GM23248 (cell line): ENCODE results near the gene RNASE11. TPM values are rescaled to one million over a fixed set of nuclear protein-coding genes. Genes with fewer than 3 reads are reported as not detected.

Experiments
- DNase-seq: peaks from one replicate; pipeline ENCODE4 v3.0.0-alpha.2; 2015
- H2AFZ ChIP-seq: fragments of 200-600 bp; sonication (generic); 2 replicates; pipeline ENCODE4 v1.6.1; 2016; ENCODE audit warnings: antibody characterized with exemption
- H3F3A ChIP-seq: fragments of 200-600 bp; sonication (generic); 2 replicates; pipeline ENCODE4 v1.6.1; 2016; ENCODE audit warnings: mild to moderate bottlenecking, antibody characterized with exemption, mixed run types; ENCODE audit not compliant: insufficient read depth
- H3K27ac ChIP-seq: fragments of 200-600 bp; sonication (generic); 2 replicates; pipeline ENCODE4 v1.5.1; 2016; ENCODE audit warnings: mild to moderate bottlenecking
- H3K27me3 ChIP-seq: fragments of 200-600 bp; sonication (generic); replicated peaks from 2 replicates; pipeline ENCODE4 v1.6.1; 2016; ENCODE audit warnings: mild to moderate bottlenecking; ENCODE audit not compliant: insufficient read depth
- H3K36me3 ChIP-seq: fragments of 200-600 bp; sonication (generic); 2 replicates; pipeline ENCODE4 v1.6.1; 2016; ENCODE audit warnings: low read depth, mild to moderate bottlenecking
- H3K4me1 ChIP-seq: fragments of 200-600 bp; sonication (generic); 2 replicates; pipeline ENCODE4 v1.6.1; 2016; ENCODE audit warnings: mild to moderate bottlenecking; ENCODE audit not compliant: insufficient read depth
- H3K4me2 ChIP-seq: fragments of 200-600 bp; sonication (generic); one replicate; pipeline ENCODE4 v1.6.1; 2016; ENCODE audit warnings: mild to moderate bottlenecking; ENCODE audit not compliant: unreplicated experiment
- H3K4me3 ChIP-seq: fragments of 200-600 bp; sonication (generic); 2 replicates; pipeline ENCODE4 v1.5.1; 2016; ENCODE audit warnings: mild to moderate bottlenecking
- H3K79me2 ChIP-seq: fragments of 200-600 bp; sonication (generic); 2 replicates; pipeline ENCODE4 v1.6.1; 2016; ENCODE audit warnings: mild to moderate bottlenecking; ENCODE audit not compliant: insufficient read depth
- H3K9ac ChIP-seq: fragments of 200-600 bp; sonication (generic); 2 replicates; pipeline ENCODE4 v1.6.1; 2016; ENCODE audit warnings: mild to moderate bottlenecking
- H3K9me2 ChIP-seq: fragments of 200-600 bp; sonication (generic); 2 replicates; pipeline ENCODE4 v1.6.1; 2016; ENCODE audit warnings: mixed run types, mild to moderate bottlenecking, moderate library complexity; ENCODE audit not compliant: insufficient read depth
- H3K9me3 ChIP-seq: fragments of 200-600 bp; sonication (generic); one replicate; pipeline ENCODE4 v1.6.1; 2017; ENCODE audit warnings: low read depth
- H4K20me1 ChIP-seq: fragments of 200-600 bp; sonication (generic); 2 replicates; pipeline ENCODE4 v1.6.0; 2016; ENCODE audit not compliant: insufficient read depth
- EZH2 ChIP-seq: fragments of 200-600 bp; sonication (generic); IDR thresholded peaks from 2 replicates; pipeline ENCODE4 v1.6.1; 2018; ENCODE audit warnings: antibody characterized with exemption, mild to moderate bottlenecking; ENCODE audit not compliant: insufficient read depth, poor library complexity, severe bottlenecking
- EZH2phosphoT487 ChIP-seq: fragments of 200-600 bp; sonication (generic); IDR thresholded peaks from 2 replicates; pipeline ENCODE4 v1.6.1; 2018; ENCODE audit warnings: antibody characterized with exemption, moderate library complexity, mild to moderate bottlenecking, low read depth; ENCODE audit not compliant: insufficient read depth
- WGBS, 2 experiments: methylation state at CpG; one replicate each; pipeline ENCODE4 v1.1.6; 2015 to 2017; ENCODE audit warnings: low lambda C conversion rate in 2 of 2, low coverage in 1 of 2; ENCODE audit errors: missing lambda C conversion rate in 2 of 2; 5-methylcytosine and 5-hydroxymethylcytosine counted together
- in situ Hi-C: fragments of 300-500 bp; cut with MboI; formaldehyde crosslinking; loops from 2 replicates; pipeline ENCODE4 v1.15.0; 2020
- polyA plus RNA-seq: library from polyadenylated mRNA; unstranded; fragments of >200 nt; fragmentation: Nextera tagmentation; extraction: Ambion mirVana; gene quantifications from 2 replicates; pipeline ENCODE4 v1.2.1, GENCODE V29; 2016
- total RNA-seq: library from RNA; depleted of rRNA; stranded (reverse); fragments of >200 nt; shearing (Covaris generic); gene quantifications from 2 replicates; pipeline ENCODE4 v1.2.3, GENCODE V29; 2014

RNASE11 gene
- total and polyA plus RNA-seq, 2 experiments from 2014 or later = not detected

- no peak overlapping the region for H3K4me3 ChIP-seq
- no peaks in the 10 kb centered on the region for H4K20me1 ChIP-seq
- H3K4me2 ChIP-seq = no peak overlapping the region
- H3K27me3 ChIP-seq = no peaks in the 10 kb centered on the region
- H3F3A ChIP-seq = peaks cover 13% of the 10 kb centered on the region
- TF ChIP-seq EZH2 (no peak), EZH2phosphoT487 (no peak)
- no peaks in the 10 kb centered on the region for H3K9me2 ChIP-seq
- WGBS, 2 experiments = 25 to 26% methylated on average over 8 of the region's 8 CpGs
- in situ Hi-C loops = loop anchor here (10.0 kb wide), 1 partner anchor 282 kb away; no protein-coding TSS in a partner anchor
- no peak overlapping the region for H3K9ac ChIP-seq
- no peak overlapping the region for H3K27ac ChIP-seq
- H3K9me3 ChIP-seq = no peaks in the 10 kb centered on the region
- H3K79me2 ChIP-seq = no peaks in the 10 kb centered on the region
- H3K4me1 ChIP-seq = no peaks in the 10 kb centered on the region
- no peaks in the 10 kb centered on the region for H3K36me3 ChIP-seq
- H2AFZ ChIP-seq = no peak overlapping the region
- DNase-seq = peak; percentile 59
These were observed 18.5 kb upstream of the RNASE11 start for GRCh38 chr14:20606190-20606901.

- Histone ChIP-seq H3K4me2 (no peak overlapping the region), H3K9me3 (no peaks in the 10 kb centered on the region), H3K36me3 (no peaks in the 10 kb centered on the region), H3K9ac (no peak overlapping the region), H3K4me3 (no peak overlapping the region), H3K27me3 (0 out of 2 replicates have a peak, but pooled peaks cover under 1% of the 10 kb centered on the region), H3K4me1 (no peaks in the 10 kb centered on the region), H4K20me1 (no peaks in the 10 kb centered on the region), H3K79me2 (no peaks in the 10 kb centered on the region), H3K9me2 (no peaks in the 10 kb centered on the region), H2AFZ (no peak overlapping the region), H3F3A (no peaks in the 10 kb centered on the region), H3K27ac (no peak overlapping the region)
- in situ Hi-C loops = loop anchor here (10.0 kb wide), 1 partner anchor 279 kb away; no protein-coding TSS in a partner anchor
- no peak for TF ChIP-seq EZH2
- TF ChIP-seq EZH2phosphoT487 = no peak
- DNase-seq = no peak
- 33 to 41% methylated on average over 13 of the region's 13 CpGs for WGBS, 2 experiments
These were observed 16.3 kb upstream of the RNASE11 start for GRCh38 chr14:20603813-20604690.

- Histone ChIP-seq H3K27ac (no peak overlapping the region), H3K79me2 (no peaks in the 10 kb centered on the region), H3K36me3 (no peaks in the 10 kb centered on the region), H2AFZ (no peak overlapping the region), H3K9me3 (no peaks in the 10 kb centered on the region), H4K20me1 (no peaks in the 10 kb centered on the region), H3K27me3 (0 out of 2 replicates have a peak, but pooled peaks cover 6% of the 10 kb centered on the region), H3K4me3 (no peak overlapping the region), H3K4me2 (no peak overlapping the region), H3F3A (no peaks in the 10 kb centered on the region), H3K9me2 (no peaks in the 10 kb centered on the region), H3K4me1 (no peaks in the 10 kb centered on the region), H3K9ac (no peak overlapping the region)
- in situ Hi-C loops = loop anchor here (10.0 kb wide), 1 partner anchor 278 kb away; no protein-coding TSS in a partner anchor
- no peak for TF ChIP-seq EZH2phosphoT487
- no peak for TF ChIP-seq EZH2
- no peak for DNase-seq
- WGBS, 2 experiments = 64 to 67% methylated on average over 9 of the region's 9 CpGs
These were observed 14.8 kb upstream of the RNASE11 start for GRCh38 chr14:20602583-20602982.

- Histone ChIP-seq H3K4me2 (no peak overlapping the region), H3K9me2 (no peaks in the 10 kb centered on the region), H3K9ac (no peak overlapping the region), H3K4me3 (no peak overlapping the region), H3K36me3 (no peaks in the 10 kb centered on the region), H3K4me1 (no peaks in the 10 kb centered on the region), H4K20me1 (no peaks in the 10 kb centered on the region), H3K79me2 (no peaks in the 10 kb centered on the region), H2AFZ (no peak overlapping the region), H3K27ac (no peak overlapping the region), H3K9me3 (no peaks in the 10 kb centered on the region), H3K27me3 (0 out of 2 replicates have a peak, but pooled peaks cover 6% of the 10 kb centered on the region), H3F3A (no peaks in the 10 kb centered on the region)
- in situ Hi-C loops = loop anchor here (10.0 kb wide), 1 partner anchor 277 kb away; no protein-coding TSS in a partner anchor
- WGBS, 2 experiments = 64 to 68% methylated on average over 12 of the region's 12 CpGs
- no peak for DNase-seq
- TF ChIP-seq EZH2phosphoT487 (no peak), EZH2 (no peak)
These were observed 13.7 kb upstream of the RNASE11 start for GRCh38 chr14:20601522-20601921.
